Activated T-cell treated with anti-CD3 and anti-CD28 coated beads for 48 hours (primary cell): ENCODE measurements around the gene OR13F1.
"Not testable (repeated sequence)": the region's sequence is repeated elsewhere in the genome, so short reads cannot be mapped to it uniquely, and the experiment has no call there.

Experiments
- DNase-seq: peaks from one replicate; pipeline ENCODE4 v3.0.0-alpha.2; 2020; ENCODE audit warnings: low read depth

Gene OR13F1

GRCh38 chr9:104503963-104504362 lies at the start of gene OR13F1:
OR13F1 (plus strand) TSS chr9:104504263; CDS start chr9:104504263, 0 bp downstream.
- DNase-seq = no peak

- no peak for DNase-seq
These were observed 47.2 kb upstream of the OR13F1 start for GRCh38 chr9:104456831-104457230.

- no peak for DNase-seq
These were observed 40.2 kb upstream of the OR13F1 start for GRCh38 chr9:104463864-104464263.

- DNase-seq = no peak
These were observed 35.8 kb upstream of the OR13F1 start for GRCh38 chr9:104468261-104468660.

GRCh38 chr9:104482921-104483570 lies 21.0 kb upstream of the OR13F1 start:
- no peak for DNase-seq

GRCh38 chr9:104485014-104485413 lies 19.0 kb upstream of the OR13F1 start:
- DNase-seq = no peak

GRCh38 chr9:104494808-104495207 lies 9.3 kb upstream of the OR13F1 start:
- DNase-seq = no peak

GRCh38 chr9:104503440-104503839 lies 623 bp upstream of the OR13F1 start:
- DNase-seq = no peak

GRCh38 chr9:104506565-104506964 lies 2.5 kb downstream of the OR13F1 start:
- DNase-seq = no peak

GRCh38 chr9:104514901-104515300 lies 10.8 kb downstream of the OR13F1 start:
- no peak for DNase-seq

- DNase-seq = not testable (repeated sequence)
These were observed 16.2 kb downstream of the OR13F1 start for GRCh38 chr9:104520241-104520640.

GRCh38 chr9:104527109-104527508 lies 23.0 kb downstream of the OR13F1 start, which contains the start of gene OR13C4:
OR13C4 (minus strand) TSS chr9:104527209; CDS start chr9:104527209, 0 bp downstream.
- DNase-seq = no peak

- no peak for DNase-seq
These were observed 32.7 kb downstream of the OR13F1 start, which contains the start of gene OR13C3 for GRCh38 chr9:104536756-104537155. OR13C3 (minus strand) TSS chr9:104536856; CDS start chr9:104536723, 133 bp downstream.

GRCh38 chr9:104539275-104539674 lies 35.2 kb downstream of the OR13F1 start:
- DNase-seq = no peak

GRCh38 chr9:104544644-104545043 lies 40.6 kb downstream of the OR13F1 start:
- no peak for DNase-seq

- DNase-seq = no peak
These were observed 49.2 kb downstream of the OR13F1 start for GRCh38 chr9:104553261-104553660.
